ENCODE measurements around the gene AGR2.

AGR2 gene

DNA sequence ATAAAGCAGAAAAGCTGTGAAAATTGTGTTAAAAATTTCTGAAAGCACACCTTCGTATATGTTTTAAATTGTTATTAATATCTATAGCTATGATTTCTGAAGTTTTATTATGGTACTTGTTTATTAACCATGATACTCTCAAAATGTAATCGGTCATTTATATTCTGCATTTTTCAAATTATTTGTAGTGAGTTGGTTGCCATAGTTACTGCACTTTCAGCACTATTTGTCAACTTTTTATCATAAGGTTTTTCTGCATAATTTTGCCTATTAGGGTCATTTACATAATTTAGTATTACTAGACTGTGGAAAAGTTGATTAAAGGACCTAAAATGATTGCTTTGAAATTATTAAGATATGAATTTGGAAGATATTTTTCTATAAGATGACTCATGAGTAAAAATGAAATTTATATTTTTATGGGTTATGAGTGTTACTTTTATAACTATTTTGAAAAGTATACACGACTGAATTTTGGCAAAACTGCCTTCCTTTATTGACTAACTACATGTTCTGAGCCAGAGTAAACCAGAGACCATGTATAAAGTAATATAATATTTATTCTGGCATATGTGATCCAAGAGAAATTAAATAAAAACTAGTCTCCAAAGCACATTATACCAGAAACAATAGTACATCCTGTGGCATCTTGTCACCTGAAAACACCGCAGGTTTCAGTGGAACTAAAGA is 7.9 kb upstream of the AGR2 start:
- DNase-seq (ENCODE audit: low spot score) = no peak

- DNase-seq (ENCODE audit: low spot score) = no peak
Observed at GRCh38 chr7:16811551-16811950, 6.8 kb upstream of the AGR2 start.

- DNase-seq (ENCODE audit: low spot score) = no peak
Observed at GRCh38 chr7:16810573-16810972, 5.8 kb upstream of the AGR2 start.

DNA sequence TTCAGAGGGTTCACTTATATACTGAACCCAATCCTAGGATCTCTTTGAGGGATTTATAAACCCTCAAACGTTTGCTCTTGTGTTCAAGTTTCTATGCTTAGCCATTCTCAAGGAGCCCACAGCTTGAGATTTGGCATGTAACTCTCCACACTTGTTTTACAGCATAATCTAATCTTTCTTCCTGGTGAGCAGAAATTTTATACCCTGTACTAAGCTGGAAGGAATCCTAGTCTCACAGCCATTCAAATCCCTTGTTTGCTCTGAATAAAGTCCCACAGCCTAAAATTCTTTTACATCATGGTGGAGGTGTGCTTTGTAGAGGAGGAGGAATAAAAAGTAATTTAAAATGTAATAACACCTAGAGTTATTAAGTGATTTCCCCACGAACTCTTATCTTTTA is 5.3 kb upstream of the AGR2 start:
- no peak for DNase-seq (ENCODE audit: low spot score)

DNA sequence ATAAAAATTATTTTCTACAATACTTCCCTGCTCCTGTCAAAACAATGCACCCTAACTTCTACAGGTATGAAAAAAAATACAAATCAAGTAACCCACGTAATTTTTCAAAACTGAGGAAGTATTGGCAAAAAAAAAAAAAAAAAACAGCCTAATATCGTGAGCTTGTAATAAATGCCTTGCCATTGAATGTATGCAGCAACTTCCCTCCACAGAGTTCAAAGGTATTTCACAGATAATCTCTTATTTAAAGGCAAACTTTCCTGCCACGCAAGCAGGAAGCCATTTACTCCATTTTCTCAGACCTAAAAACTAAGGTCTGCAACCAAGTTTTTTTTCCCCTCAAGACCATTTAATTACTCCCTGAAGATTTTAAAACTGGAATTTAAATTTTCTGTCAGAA is 642 bp upstream of the AGR2 start:
- DNase-seq (ENCODE audit: low spot score) = no peak

DNA sequence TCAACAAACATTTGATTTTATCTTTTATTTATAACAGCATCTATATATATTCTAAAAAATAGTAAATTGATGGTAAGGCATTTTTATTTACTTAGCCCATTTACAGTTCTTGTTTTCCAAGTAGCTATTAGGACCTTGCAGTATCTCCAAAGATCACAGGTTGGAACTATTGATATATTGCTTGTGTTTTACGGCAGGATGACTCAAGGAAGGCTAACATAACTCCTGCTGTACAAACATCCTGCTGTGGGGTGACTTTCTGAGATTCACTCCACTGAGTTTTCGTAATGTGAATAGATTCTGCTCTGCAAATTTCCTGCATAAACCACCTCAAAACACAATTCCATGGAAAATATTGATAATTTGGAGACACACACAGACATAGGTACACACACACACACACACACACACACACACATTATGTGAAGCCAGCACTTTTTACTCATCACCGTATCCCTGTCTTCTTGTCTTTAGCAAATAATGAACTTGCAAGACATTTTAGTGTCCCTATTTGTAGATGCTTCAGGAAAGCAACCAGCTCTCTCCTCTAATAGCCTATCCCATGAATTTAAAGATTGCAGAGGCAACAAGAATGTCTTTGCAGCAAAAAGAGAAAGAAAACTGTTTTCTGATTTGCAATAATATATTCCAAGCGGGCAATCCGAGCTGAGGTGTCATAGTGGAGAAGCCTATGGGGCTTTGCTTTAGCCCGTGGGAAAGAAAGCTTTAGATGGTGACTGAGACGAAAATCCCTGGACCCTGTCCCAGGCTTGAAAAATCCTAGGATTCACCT is 722 bp downstream of the AGR2 start:
- DNase-seq (ENCODE audit: low spot score) = no peak

DNA sequence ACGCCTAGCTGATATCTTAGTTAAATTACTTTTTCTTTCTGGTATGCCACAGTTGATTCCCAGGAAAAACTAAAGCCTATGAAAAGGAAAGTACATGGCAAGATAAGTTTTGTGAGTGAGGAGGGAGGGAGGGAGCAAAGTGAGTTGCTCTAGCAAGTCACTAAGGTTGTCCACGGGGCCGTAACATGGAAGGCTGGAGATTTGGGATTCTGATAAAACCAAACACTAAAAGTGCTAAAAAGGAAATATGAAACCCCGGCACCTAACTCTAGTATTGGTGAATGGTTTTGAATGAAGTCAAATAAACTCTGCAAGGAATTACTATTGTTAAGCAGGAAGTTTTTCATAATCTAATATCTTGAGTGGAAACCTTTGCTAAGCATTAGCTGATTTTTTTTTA is 1.7 kb downstream of the AGR2 start:
- no peak for DNase-seq (ENCODE audit: low spot score)

GRCh38 chr7:16801579-16801978 is 3.2 kb downstream of the AGR2 start:
- DNase-seq (ENCODE audit: low spot score) = no peak

DNA sequence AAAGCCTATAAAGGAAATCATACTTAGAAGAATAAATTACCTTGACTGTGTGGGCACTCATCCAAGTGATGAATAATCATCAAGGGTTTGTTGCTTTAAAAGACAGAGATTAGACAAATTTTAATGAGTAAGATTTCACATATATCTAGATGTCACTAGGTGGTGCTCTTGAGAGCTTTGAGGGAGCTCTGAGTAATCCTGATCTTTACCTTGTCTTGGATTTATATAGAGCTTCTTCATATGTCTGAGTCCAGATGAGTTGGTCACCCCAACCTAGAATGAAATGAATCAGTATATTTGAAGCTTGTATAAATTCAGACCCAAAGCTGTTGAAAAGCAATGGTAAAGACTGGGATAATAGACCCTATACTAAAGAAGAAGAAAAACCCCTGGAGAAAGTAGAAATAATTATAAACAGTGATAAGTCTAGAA is 3.7 kb downstream of the AGR2 start:
- peak; percentile 43 for DNase-seq (ENCODE audit: low spot score)

DNA sequence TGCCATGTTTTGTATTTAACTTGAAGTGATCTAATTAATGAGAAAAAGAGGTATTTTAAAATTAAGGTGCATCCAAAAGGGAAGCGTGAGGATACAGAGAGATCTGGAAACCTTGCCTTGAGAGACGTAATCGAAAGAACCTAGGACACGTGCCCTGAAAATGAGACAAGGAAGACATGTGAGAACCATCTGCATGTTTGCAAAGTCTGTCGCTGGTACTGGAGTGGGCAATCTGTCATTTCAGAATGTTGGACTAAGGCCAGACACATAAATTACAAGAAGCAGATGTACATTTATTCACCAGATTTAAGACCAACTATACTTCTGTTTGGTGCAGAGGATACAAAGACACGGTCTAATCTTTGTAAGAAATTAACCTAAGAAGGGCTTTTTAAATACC is 9.2 kb downstream of the AGR2 start:
- no peak for DNase-seq (ENCODE audit: low spot score)

GRCh38 chr7:16794986-16795385 is 9.8 kb downstream of the AGR2 start:
- no peak for DNase-seq (ENCODE audit: low spot score)

- no peak for DNase-seq (ENCODE audit: low spot score)
Observed at GRCh38 chr7:16791905-16792698, 12.7 kb downstream of the AGR2 start.

- no peak for DNase-seq (ENCODE audit: low spot score)
Observed at GRCh38 chr7:16791071-16791470, 13.7 kb downstream of the AGR2 start.

DNA sequence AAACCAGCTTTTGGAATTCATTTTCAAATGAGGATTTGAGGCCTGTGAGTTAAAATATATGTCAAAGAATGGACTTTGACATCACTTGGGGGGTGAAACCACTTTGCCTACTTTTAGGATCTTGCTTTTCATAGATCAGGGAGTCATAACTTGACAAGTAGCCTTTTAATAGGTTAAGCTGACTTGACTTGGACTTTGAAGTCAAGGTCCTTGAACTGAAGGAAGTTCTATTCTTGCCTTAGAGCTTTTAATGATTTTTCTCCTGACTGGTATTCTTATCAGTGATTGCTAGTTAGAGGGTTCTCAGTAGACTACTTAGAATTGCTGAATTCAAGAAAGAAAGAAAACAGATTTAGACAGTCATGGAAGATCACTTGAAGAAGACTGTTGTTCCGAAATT is 17.7 kb downstream of the AGR2 start:
- no peak for DNase-seq (ENCODE audit: low spot score)

DNA sequence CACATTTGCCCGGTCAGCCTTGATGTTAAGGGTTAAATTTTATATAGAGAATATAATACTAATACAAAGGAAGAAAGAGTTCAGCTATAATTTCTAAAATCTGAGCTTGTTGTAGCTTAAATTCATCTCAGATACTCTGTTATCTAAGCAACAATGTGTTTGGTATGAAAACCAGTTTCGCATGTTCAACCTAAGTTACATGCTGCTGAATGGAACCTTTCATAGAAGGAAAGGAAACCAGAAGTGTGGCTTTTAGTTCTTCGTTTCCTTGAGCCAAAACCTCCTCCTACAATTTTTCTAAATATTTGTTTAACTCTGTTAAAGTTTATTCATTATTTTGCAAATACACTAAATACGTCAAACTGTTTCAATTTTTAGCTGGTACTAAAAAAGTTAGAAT is 18.5 kb downstream of the AGR2 start:
- no peak for DNase-seq (ENCODE audit: low spot score)

GRCh38 chr7:16785846-16786245 is 19.0 kb downstream of the AGR2 start:
- no peak for DNase-seq (ENCODE audit: low spot score)

DNA sequence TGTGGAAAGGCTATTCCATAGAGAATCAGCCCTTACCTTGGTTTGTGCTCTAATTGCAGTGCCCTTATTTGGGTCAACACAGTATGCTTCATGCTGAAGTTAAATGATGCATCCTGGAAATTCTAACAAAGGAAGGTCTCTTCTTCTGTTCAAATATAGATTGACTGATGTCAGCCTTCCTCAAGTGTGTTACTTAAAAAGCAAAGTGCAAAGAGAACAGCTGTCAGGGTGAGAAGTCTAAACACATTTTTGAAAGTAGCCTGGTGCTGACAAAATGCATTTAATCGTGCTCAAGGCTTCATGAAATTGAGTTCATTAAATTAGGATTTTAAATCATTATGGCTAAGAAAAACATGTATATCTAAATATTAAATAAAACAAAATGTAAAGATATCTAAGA is 19.5 kb downstream of the AGR2 start:
- no peak for DNase-seq (ENCODE audit: low spot score)

- no peak for DNase-seq (ENCODE audit: low spot score)
Observed at GRCh38 chr7:16780596-16780995, 24.2 kb downstream of the AGR2 start.

GRCh38 chr7:16779051-16779450 is 25.7 kb downstream of the AGR2 start:
- no peak for DNase-seq (ENCODE audit: low spot score)

DNA sequence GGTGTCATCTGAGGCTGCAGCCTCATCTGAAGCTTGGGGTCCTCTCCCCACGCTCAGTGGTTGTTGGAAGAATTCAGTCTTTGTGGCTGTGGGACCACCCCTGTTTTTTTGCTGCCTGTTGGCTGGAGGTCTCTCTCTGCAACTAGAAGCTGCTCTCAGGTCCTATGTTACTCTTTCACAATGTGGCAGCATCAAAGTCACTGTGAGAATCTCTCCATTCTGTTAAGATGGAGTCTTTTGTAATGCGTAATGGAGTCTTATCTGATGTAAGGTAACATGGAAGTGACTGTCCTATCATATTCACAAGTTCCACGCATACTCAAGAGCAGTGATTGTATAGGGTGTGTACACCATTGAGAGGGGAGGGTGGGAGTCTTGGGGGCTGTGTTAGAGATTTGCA is 26.3 kb downstream of the AGR2 start:
- no peak for DNase-seq (ENCODE audit: low spot score)

DNA sequence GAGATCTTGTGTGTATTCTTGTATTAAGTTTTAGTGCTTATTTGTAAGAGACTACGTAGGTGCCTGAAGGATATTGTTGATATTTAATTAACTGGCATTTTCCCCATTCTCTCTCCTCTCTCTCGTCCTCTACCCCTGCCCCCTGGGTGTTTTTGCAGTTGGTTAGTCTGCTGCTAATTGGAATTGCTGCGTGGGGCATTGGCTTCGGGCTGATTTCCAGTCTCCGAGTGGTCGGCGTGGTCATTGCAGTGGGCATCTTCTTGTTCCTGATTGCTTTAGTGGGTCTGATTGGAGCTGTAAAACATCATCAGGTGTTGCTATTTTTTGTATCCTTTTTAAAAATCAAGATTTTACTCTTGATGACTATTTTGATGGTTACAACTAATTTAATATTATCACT is 28.7 kb downstream of the AGR2 start:
- DNase-seq (ENCODE audit: low spot score) = no peak

DNA sequence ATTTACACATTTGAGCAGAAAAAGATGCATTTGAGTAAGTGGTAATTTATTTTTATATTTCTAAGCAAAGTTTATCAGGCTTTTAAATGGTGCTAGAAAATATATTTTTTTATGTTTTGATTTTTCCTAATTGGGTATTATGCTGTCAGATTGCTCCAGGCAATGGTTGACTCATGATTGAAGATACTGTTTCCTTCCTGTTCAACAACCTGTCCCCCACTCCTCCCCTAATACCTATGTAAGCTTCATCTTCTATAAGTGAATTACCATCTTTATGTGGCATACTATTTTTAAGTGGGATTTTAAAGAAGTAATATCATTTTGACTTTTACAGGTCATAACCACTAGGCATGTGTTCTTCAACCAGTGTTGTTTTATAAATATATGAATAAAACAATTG is 29.8 kb downstream of the AGR2 start:
- DNase-seq (ENCODE audit: low spot score) = no peak

DNA sequence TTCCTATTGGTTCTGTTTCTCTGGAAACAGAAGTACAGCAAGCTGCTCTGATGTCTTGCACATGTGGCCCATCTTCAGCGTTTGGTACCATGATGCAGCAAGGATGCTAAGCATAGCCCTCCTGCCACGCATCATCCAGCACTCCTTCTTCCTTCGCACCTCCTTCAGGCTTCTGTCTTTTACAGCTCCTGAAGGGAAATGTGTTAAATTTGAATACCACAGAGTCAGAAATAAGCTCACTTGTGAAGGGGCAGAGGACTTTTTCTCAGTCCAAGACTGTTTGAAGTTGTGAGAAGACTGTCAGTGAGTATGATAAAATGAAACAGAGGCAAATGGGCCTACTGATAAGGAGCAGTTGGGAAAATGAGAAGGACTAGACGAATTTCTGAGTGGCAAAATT is 30.5 kb downstream of the AGR2 start:
- DNase-seq (ENCODE audit: low spot score) = no peak

All from D341Med (cell line).